Measurements from ENCODE around the gene CAND2.

DNA sequence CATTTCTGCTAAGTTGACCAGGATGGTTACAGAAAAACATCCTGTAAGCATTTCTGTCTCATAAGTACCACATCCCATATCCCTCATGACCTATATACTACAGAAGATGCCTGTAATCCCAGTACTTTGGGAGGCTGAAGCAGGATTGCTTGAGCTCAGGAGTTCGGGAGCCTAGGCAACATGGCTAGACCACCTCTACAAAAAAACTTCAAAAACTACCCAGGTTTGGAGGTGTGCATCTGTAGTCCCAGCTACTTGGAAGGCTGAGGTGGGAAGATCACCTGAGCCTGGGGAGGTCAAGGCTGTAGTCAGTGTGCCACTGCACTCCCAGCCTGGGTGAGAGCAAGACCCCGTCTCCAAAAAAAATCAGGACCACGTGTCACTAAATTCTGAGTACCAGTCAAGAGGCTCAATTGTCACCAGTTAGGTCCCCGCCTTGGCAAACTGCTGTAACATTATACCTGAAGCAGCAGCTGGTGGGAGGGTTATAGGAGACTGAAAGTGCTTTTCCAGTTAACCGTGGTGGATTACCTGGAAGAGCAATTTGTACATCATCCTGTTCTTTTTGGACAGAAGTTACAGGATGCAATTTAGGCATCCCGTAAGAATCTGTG lies 38.7 kb downstream of the CAND2 start:
- TF ChIP-seq CTCF (conservative IDR thresholded peaks at IDR 0.05) (no peak), ZFX (IDR thresholded peaks at IDR 0.05) (no peak)

Data from C4-2B (cell line).